Vein endothelial cell (primary cell): ENCODE measurements around the gene IGF2BP2. TPM values are rescaled to one million over a fixed set of nuclear protein-coding genes. Genes with fewer than 3 reads are reported as not detected.

Source experiments
- small RNA-seq: library from RNA; depleted of rRNA; stranded (forward); fragments of <200 nt; gene quantifications from one replicate; pipeline ENCODE3, GENCODE V24; 2012
- total RNA-seq: library from RNA; depleted of rRNA; stranded (reverse); fragments of >200 nt; gene quantifications from 2 replicates; pipeline ENCODE4 v1.2.3, GENCODE V29; 2012

Gene IGF2BP2
- total RNA-seq: 120 and 137 TPM in 2 replicates

DNA sequence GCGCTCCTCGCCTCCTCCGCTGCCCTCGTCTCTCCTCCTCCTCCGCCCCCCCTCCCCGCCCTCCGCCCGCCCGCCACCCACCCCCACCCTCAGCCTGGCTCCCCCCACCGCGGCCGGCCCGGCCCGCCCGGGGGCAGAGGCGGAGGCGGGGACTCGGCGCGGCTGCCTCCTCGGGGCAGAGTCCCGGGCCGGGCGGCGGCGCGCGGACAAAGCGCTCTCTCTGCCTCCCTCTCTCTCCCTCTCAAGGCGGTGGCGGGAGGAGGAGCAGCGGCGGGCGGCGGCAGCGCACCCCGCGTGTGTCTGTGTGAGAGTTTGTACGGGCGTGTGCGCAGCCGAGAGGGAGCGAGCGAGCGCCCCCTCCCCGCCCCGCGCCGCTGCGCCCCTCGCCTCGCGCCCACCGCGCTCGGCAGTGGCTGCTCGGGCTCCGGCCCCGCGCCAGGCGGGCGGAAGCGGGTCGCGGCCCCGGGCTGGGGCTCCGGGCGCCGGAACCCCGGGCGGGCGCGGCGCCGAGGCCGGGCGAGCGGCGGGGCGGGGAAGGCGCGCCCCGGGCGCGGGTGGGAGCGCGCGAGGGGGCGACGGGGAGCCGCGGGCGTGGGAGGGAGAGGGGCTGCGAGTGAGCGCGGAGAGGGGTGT, at the start of gene IGF2BP2:
Gene IGF2BP2, minus strand, starts transcription at position 37 of the 633 bp plus-strand sequence. CDS start 82 bp downstream, outside the sequence.

Small RNAs within 50 kb of the gene (small RNA-seq; reads per million reads assigned to genes)
- not detected for gene AC133473.1
- not detected for gene MIR548AQ

Other genes starting within 250 kb of the IGF2BP2 start
- gene SENP2, start 238.7 kb downstream of the IGF2BP2 start, total RNA-seq: 25.5 and 39.9 TPM in 2 replicates
- 162 and 212 TPM in 2 replicates for gene TRA2B, start 113.0 kb upstream of the IGF2BP2 start, total RNA-seq